GM18870 (cell line): ENCODE measurements around the gene MYOT.
A peak's percentile ranks its signal among the peaks of the same experiment; 100 is the strongest.
"Not testable (repeated sequence)": the region's sequence is repeated elsewhere in the genome, so short reads cannot be mapped to it uniquely, and the experiment has no call there.

Experiments used
- ATAC-seq: cut with Tn5 transposase; IDR thresholded peaks from one replicate; pipeline ENCODE4 v1.9.1; 2021; ENCODE audit warnings: moderate library complexity; ENCODE audit not compliant: unreplicated experiment

MYOT gene

GRCh38 chr5:137853165-137853564, 14.5 kb upstream of the MYOT start:
- ATAC-seq = not testable (repeated sequence)

GRCh38 chr5:137856201-137856600, 11.5 kb upstream of the MYOT start:
- no peak for ATAC-seq

GRCh38 chr5:137856916-137857862, 10.5 kb upstream of the MYOT start:
- ATAC-seq = no peak

- peak; percentile 85 for ATAC-seq
Observed at GRCh38 chr5:137858223-137858916, 9.3 kb upstream of the MYOT start.

- no peak for ATAC-seq
Observed at GRCh38 chr5:137858954-137859353, 8.7 kb upstream of the MYOT start.

GRCh38 chr5:137862251-137862650, 5.4 kb upstream of the MYOT start:
- ATAC-seq = no peak

GRCh38 chr5:137863653-137864052, 4.0 kb upstream of the MYOT start:
- ATAC-seq = not testable (repeated sequence)

GRCh38 chr5:137866541-137867388, 895 bp upstream of the MYOT start:
- no peak for ATAC-seq

GRCh38 chr5:137870647-137871339, 3.1 kb downstream of the MYOT start:
- no peak for ATAC-seq

GRCh38 chr5:137871571-137871970, 3.9 kb downstream of the MYOT start:
- ATAC-seq = no peak

- no peak for ATAC-seq
Observed at GRCh38 chr5:137872466-137872865, 4.8 kb downstream of the MYOT start.

- no peak for ATAC-seq
Observed at GRCh38 chr5:137876101-137876500, 8.4 kb downstream of the MYOT start.

GRCh38 chr5:137880313-137880712, 12.7 kb downstream of the MYOT start:
- ATAC-seq = no peak

GRCh38 chr5:137887831-137888230, 20.2 kb downstream of the MYOT start:
- ATAC-seq = no peak

GRCh38 chr5:137888466-137888862, 20.8 kb downstream of the MYOT start:
- peak; percentile 4 for ATAC-seq

GRCh38 chr5:137888863-137889759, 21.5 kb downstream of the MYOT start, which contains the start of gene PKD2L2:
Gene PKD2L2 (plus strand): TSS chr5:137889457. CDS start chr5:137889492, 35 bp downstream.
- peak; percentile 58 for ATAC-seq

- no peak for ATAC-seq
Observed at GRCh38 chr5:137890845-137891244, 23.2 kb downstream of the MYOT start.

GRCh38 chr5:137891849-137892248, 24.2 kb downstream of the MYOT start:
- ATAC-seq = no peak

GRCh38 chr5:137894586-137894985, 26.9 kb downstream of the MYOT start:
- ATAC-seq = no peak
